HG02642 (cell line): ENCODE measurements around the gene FAM78B.

Experiments
- ATAC-seq: cut with Tn5 transposase; IDR thresholded peaks from one replicate; pipeline ENCODE4 v1.9.1; 2021; ENCODE audit warnings: mild to moderate bottlenecking; ENCODE audit not compliant: unreplicated experiment, poor library complexity

The FAM78B gene

GRCh38 chr1:166166698-166167571, at the start of gene FAM78B:
Gene FAM78B, minus strand, starts transcription at chr1:166167001. Its CDS starts 753 bp downstream, at chr1:166166248.
- peak; percentile 55 for ATAC-seq

- no peak for ATAC-seq
These were observed 35.7 kb upstream of the FAM78B start for GRCh38 chr1:166202546-166202945.

GRCh38 chr1:166200743-166201142, 33.9 kb upstream of the FAM78B start:
- ATAC-seq: no peak

- no peak for ATAC-seq
These were observed 30.8 kb upstream of the FAM78B start for GRCh38 chr1:166197597-166197996.

GRCh38 chr1:166197141-166197540, 30.3 kb upstream of the FAM78B start:
- ATAC-seq: no peak

- no peak for ATAC-seq
These were observed 26.4 kb upstream of the FAM78B start for GRCh38 chr1:166193057-166193698.

GRCh38 chr1:166190400-166190799, 23.6 kb upstream of the FAM78B start:
- no peak for ATAC-seq

- no peak for ATAC-seq
These were observed 22.3 kb upstream of the FAM78B start for GRCh38 chr1:166189126-166189525.

- ATAC-seq: no peak
These were observed 18.7 kb upstream of the FAM78B start for GRCh38 chr1:166185526-166185925.

- no peak for ATAC-seq
These were observed 18.1 kb upstream of the FAM78B start for GRCh38 chr1:166184897-166185296.

GRCh38 chr1:166184012-166184411, 17.2 kb upstream of the FAM78B start:
- ATAC-seq: no peak

- ATAC-seq: peak; percentile 58
These were observed 15.5 kb upstream of the FAM78B start for GRCh38 chr1:166182281-166182680.

GRCh38 chr1:166176416-166176815, 9.6 kb upstream of the FAM78B start:
- no peak for ATAC-seq

- ATAC-seq: no peak
These were observed 8.2 kb upstream of the FAM78B start for GRCh38 chr1:166175032-166175431.

- no peak for ATAC-seq
These were observed 7.3 kb upstream of the FAM78B start for GRCh38 chr1:166174108-166174507.

GRCh38 chr1:166172106-166172505, 5.3 kb upstream of the FAM78B start:
- no peak for ATAC-seq

GRCh38 chr1:166170726-166171125, 3.9 kb upstream of the FAM78B start:
- no peak for ATAC-seq

- ATAC-seq: peak; percentile 55
These were observed 3.3 kb upstream of the FAM78B start for GRCh38 chr1:166170075-166170474.

GRCh38 chr1:166169182-166169581, 2.4 kb upstream of the FAM78B start:
- ATAC-seq: no peak

- ATAC-seq: no peak
These were observed 748 bp upstream of the FAM78B start for GRCh38 chr1:166167572-166167925.

GRCh38 chr1:166166329-166166697, 488 bp downstream of the FAM78B start:
- peak; percentile 3 for ATAC-seq
